ENCODE measurements around the gene FUT6. TPM values are rescaled to one million over a fixed set of nuclear protein-coding genes. Genes with fewer than 3 reads are reported as not detected.
"Not testable (repeated sequence)": the region's sequence is repeated elsewhere in the genome, so short reads cannot be mapped to it uniquely, and the experiment has no call there.

The FUT6 gene
- total RNA-seq, 6 experiments from 2014 or later = not detected

DNA sequence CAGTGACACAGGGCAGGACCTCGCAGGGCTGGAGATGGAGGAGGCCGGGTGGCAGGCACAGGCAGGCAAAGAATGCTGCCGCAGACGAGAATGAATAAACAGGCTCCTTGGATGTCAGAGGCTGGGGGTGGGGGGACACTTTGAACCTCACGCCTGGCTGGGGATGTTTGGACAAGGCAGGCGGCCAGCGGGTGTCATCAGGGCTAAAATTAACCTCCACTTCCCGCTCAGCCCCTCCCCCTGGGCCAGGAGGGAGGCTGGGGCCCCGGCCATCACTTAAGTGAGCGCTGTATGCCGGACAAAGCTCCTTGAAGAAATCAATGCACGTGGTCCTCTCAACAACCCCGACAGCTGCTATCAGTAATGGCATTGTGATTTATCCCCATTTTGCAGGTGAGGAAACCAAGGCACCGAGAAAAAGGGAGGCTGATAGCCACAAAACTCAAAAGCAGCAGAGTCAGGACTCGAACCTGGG lies 41.1 kb upstream of the FUT6 start:
- Mint-ChIP-seq H3K4me1 (ENCODE audit: low read depth) (peaks cover 9% of the 10 kb centered on the region), H3K9me3 (no peaks in the 10 kb centered on the region), H3K27ac (no peak overlapping the region), H3K36me3 (ENCODE audit: low read depth) (no peaks in the 10 kb centered on the region), H3K4me3 (no peak overlapping the region), H3K27me3 (ENCODE audit: insufficient read depth) (peaks cover 29% of the 10 kb centered on the region)
- peak; percentile 41 for DNase-seq
- TF ChIP-seq CTCF (IDR thresholded peaks at IDR 0.05) = no peak

DNA sequence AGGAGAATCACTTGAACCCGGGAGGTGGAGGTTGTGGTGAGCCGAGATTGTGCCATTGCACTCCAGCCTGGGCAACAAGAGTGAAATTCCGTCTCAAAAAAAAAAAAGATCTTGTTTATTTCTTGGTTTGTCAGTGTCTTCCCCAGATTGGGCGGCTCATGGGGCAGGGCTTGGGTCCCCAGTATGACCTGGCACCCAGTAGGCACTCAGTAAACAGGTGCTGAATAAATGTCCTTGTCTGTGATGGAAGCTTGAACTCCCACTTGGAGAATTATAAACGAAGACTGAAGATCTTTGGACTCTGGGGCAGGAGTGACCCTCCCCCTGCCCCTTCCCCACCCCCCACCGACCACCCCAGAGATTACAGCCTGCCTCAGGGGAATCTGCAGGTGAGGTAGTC lies 40.7 kb upstream of the FUT6 start:
- Mint-ChIP-seq H3K27me3 (ENCODE audit: insufficient read depth) (peaks cover 27% of the 10 kb centered on the region), H3K4me1 (ENCODE audit: low read depth) (peaks cover 9% of the 10 kb centered on the region), H3K9me3 (no peaks in the 10 kb centered on the region), H3K27ac (no peak overlapping the region), H3K4me3 (no peak overlapping the region), H3K36me3 (ENCODE audit: low read depth) (no peaks in the 10 kb centered on the region)
- no peak for DNase-seq
- no peak for TF ChIP-seq CTCF (IDR thresholded peaks at IDR 0.05)

DNA sequence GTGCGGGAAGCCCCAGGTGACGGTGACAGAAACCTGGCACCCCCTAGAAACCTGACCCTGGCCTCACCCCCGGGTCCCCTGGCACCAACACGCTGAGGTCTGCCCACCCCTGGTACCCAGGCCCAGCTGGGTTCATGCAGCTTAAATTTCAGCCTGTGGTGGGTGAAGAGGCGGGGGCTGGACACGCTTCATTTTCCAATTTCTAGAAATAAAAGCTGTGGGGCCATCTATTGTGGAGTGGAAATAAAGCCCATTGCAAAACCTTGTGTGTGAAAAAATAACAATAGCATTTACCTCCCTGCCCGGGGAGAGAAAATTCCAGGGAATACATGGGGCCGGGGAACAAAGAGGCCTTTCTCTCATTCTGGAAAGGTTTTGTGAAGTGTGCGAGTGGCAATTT lies 38.4 kb upstream of the FUT6 start:
- no peak for TF ChIP-seq CTCF (IDR thresholded peaks at IDR 0.05)
- Mint-ChIP-seq H3K4me3 (no peak overlapping the region), H3K9me3 (no peaks in the 10 kb centered on the region), H3K4me1 (ENCODE audit: low read depth) (peaks cover 13% of the 10 kb centered on the region), H3K27me3 (ENCODE audit: insufficient read depth) (peaks cover 24% of the 10 kb centered on the region), H3K27ac (no peak overlapping the region), H3K36me3 (ENCODE audit: low read depth) (no peaks in the 10 kb centered on the region; the same call in 1 of the 2 replicates)
- DNase-seq = no peak

GRCh38 chr19:5877427-5877826 lies 37.9 kb upstream of the FUT6 start:
- H3K27ac Mint-ChIP-seq = no peak overlapping the region
- TF ChIP-seq CTCF (IDR thresholded peaks at IDR 0.05) = no peak
- H3K9me3 Mint-ChIP-seq = no peaks in the 10 kb centered on the region
- peaks cover 20% of the 10 kb centered on the region for H3K27me3 Mint-ChIP-seq (ENCODE audit: insufficient read depth)
- peaks cover 13% of the 10 kb centered on the region for H3K4me1 Mint-ChIP-seq (ENCODE audit: low read depth)
- H3K4me3 Mint-ChIP-seq = no peak overlapping the region
- DNase-seq = no peak
- no peaks in the 10 kb centered on the region; the same call in 1 of the 2 replicates for H3K36me3 Mint-ChIP-seq (ENCODE audit: low read depth)

GRCh38 chr19:5874496-5874895 lies 35.0 kb upstream of the FUT6 start:
- not testable (repeated sequence) for H3K4me3 Mint-ChIP-seq; H3K36me3 Mint-ChIP-seq (ENCODE audit: low read depth); H3K9me3 Mint-ChIP-seq; H3K27ac Mint-ChIP-seq; H3K4me1 Mint-ChIP-seq (ENCODE audit: low read depth)
- DNase-seq = peak; percentile 27
- peaks cover 20% of the 10 kb centered on the region for H3K27me3 Mint-ChIP-seq (ENCODE audit: insufficient read depth)

DNA sequence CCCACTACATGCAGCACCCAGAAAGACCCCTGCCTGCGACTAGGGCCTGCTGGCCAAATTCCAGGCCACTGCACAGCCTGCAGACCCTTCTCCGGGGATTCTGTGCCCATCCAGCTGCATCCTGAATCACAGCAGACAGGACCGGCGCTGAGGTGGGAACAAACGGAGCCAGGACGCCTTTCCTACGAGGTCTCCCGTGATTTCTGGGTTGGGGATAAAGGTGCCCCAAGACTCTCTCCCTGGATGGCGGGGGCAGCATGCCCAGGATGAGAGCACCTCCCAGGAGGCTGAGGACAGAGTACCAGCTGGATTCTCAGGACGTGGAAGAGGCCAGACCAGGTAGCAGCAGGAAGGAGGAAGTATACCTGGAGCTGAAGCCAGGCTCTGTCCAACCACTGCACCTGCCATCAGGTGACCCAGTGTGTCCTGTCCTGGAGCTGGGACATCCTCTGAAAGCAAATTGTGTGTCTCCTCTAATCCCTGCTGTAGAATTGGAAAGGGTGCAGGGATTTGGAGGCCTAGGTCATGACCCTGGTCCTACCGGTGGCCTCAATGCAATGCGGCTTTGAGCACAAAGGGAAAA lies 34.2 kb upstream of the FUT6 start:
- H3K4me1 Mint-ChIP-seq (ENCODE audit: low read depth) = peaks cover 4% of the 10 kb centered on the region; the same call in 1 of the 2 replicates
- DNase-seq = no peak
- peaks cover 18% of the 10 kb centered on the region for H3K27me3 Mint-ChIP-seq (ENCODE audit: insufficient read depth)
- no peaks in the 10 kb centered on the region; the same call in 1 of the 2 replicates for H3K36me3 Mint-ChIP-seq (ENCODE audit: low read depth)
- H3K4me3 Mint-ChIP-seq = no peak overlapping the region
- no peaks in the 10 kb centered on the region for H3K9me3 Mint-ChIP-seq
- no peak overlapping the region for H3K27ac Mint-ChIP-seq
- no peak for TF ChIP-seq CTCF (IDR thresholded peaks at IDR 0.05)
